Sigmoid colon (tissue), 4 donors: ENCODE data around the gene AMT.

ENCODE experiments used
- POLR2AphosphoS5 ChIP-seq, 4 donors: sonication (generic); formaldehyde crosslinking; IDR thresholded peaks; one replicate each; pipeline ENCODE4 v1.6.1; 2017; ENCODE audit warnings: antibody characterized with exemption in 4 of 4
- TF ChIP-seq, protein P1 (sequence below), 4 experiments: fragments of 450-650 bp in 3 of 4; fragments of 200-600 bp in 1 of 4; IDR thresholded peaks; one replicate each; pipeline ENCODE4 v1.5.1; 2016 to 2019; ENCODE audit warnings: antibody characterized with exemption in 4 of 4, mild to moderate bottlenecking in 3 of 4, moderate library complexity in 2 of 4

- peak in 1 of 4 donors; percentile 32 for TF ChIP-seq POLR2AphosphoS5 (IDR thresholded peaks at IDR 0.05)
- TF ChIP-seq, protein P1, sequence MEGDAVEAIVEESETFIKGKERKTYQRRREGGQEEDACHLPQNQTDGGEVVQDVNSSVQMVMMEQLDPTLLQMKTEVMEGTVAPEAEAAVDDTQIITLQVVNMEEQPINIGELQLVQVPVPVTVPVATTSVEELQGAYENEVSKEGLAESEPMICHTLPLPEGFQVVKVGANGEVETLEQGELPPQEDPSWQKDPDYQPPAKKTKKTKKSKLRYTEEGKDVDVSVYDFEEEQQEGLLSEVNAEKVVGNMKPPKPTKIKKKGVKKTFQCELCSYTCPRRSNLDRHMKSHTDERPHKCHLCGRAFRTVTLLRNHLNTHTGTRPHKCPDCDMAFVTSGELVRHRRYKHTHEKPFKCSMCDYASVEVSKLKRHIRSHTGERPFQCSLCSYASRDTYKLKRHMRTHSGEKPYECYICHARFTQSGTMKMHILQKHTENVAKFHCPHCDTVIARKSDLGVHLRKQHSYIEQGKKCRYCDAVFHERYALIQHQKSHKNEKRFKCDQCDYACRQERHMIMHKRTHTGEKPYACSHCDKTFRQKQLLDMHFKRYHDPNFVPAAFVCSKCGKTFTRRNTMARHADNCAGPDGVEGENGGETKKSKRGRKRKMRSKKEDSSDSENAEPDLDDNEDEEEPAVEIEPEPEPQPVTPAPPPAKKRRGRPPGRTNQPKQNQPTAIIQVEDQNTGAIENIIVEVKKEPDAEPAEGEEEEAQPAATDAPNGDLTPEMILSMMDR (IDR thresholded peaks at IDR 0.05): no peak
Observed at GRCh38 chr3:49397470-49397869, 24.8 kb downstream of the AMT start.
